Measurements from ENCODE around the gene WIPF3. TPM values are rescaled to one million over a fixed set of nuclear protein-coding genes. Genes with fewer than 3 reads are reported as not detected.

Gene WIPF3
- total and polyA plus RNA-seq, 10 donors = 0.17 to 1.5 (median 0.65) TPM

- intact Hi-C loops (cut with DNase I; ENCODE audit: low total_unique reads) = no loop called here
- peaks cover 6 to 24% (median 17%) of the 10 kb centered on the region in 6 donors for H3K4me1 ChIP-seq
- DNase-seq = no peak
- no peak overlapping the region for H3K4me3 ChIP-seq
- WGBS, 5 donors = 82 to 88% (median 85%) methylated on average over 10 to 11 of the region's 11 CpGs
- no peak for TF ChIP-seq POLR2AphosphoS5 (IDR thresholded peaks at IDR 0.05)
- H3K27me3 ChIP-seq (replicated peaks in 1 of 7) = peaks cover 0 to 90% (median 53%) of the 10 kb centered on the region in 7 donors
- no peak overlapping the region for H3K27ac ChIP-seq
- H3K9me3 ChIP-seq = no peaks in the 10 kb centered on the region
- no peaks in the 10 kb centered on the region for H3K36me3 ChIP-seq
Measured at GRCh38 chr7:29809533-29810155, 3.3 kb downstream of the WIPF3 start.

GRCh38 chr7:29810297-29810696, 4.0 kb downstream of the WIPF3 start:
- TF ChIP-seq POLR2A (IDR thresholded peaks at IDR 0.05) = no peak
- TF ChIP-seq POLR2AphosphoS5 (IDR thresholded peaks at IDR 0.05) = no peak
- TF ChIP-seq CTCF (IDR thresholded peaks at IDR 0.05 in 8 of 11, conservative IDR thresholded peaks at IDR 0.05 in 3 of 11) = no peak
- intact Hi-C loops (cut with DNase I; ENCODE audit: low total_unique reads) = no loop called here
- DNase-seq = no peak
- Histone ChIP-seq H3K36me3 (no peaks in the 10 kb centered on the region), H3K27me3 (replicated peaks in 1 of 7) (peaks cover 0 to 84% (median 48%) of the 10 kb centered on the region in 7 donors), H3K4me1 (peaks cover 6 to 24% (median 17%) of the 10 kb centered on the region in 6 donors), H3K4me3 (no peak overlapping the region), H3K27ac (no peak overlapping the region), H3K9me3 (no peaks in the 10 kb centered on the region)

- DNase-seq = no peak
- Histone ChIP-seq H3K4me3 (no peak overlapping the region), H3K4me1 (peaks cover 6 to 24% (median 16%) of the 10 kb centered on the region in 6 donors), H3K27me3 (replicated peaks in 1 of 7) (peaks cover 0 to 78% (median 42%) of the 10 kb centered on the region in 7 donors), H3K27ac (no peak overlapping the region), H3K9me3 (no peaks in the 10 kb centered on the region), H3K36me3 (no peaks in the 10 kb centered on the region)
- TF ChIP-seq CTCF (IDR thresholded peaks at IDR 0.05 in 8 of 11, conservative IDR thresholded peaks at IDR 0.05 in 3 of 11) (no peak), POLR2A (IDR thresholded peaks at IDR 0.05) (no peak), POLR2AphosphoS5 (IDR thresholded peaks at IDR 0.05) (no peak)
- WGBS, 5 donors = 80 to 88% (median 83%) methylated on average over 5 of the region's 5 CpGs
- intact Hi-C loops (cut with DNase I; ENCODE audit: low total_unique reads) = no loop called here
Measured at GRCh38 chr7:29810813-29811482, 4.6 kb downstream of the WIPF3 start.

- Histone ChIP-seq H3K27me3 (replicated peaks in 1 of 7) (peaks cover 0 to 72% (median 36%) of the 10 kb centered on the region in 7 donors), H3K36me3 (no peaks in the 10 kb centered on the region), H3K4me3 (no peak overlapping the region), H3K9me3 (no peaks in the 10 kb centered on the region), H3K4me1 (peaks cover 6 to 18% (median 12%) of the 10 kb centered on the region in 6 donors), H3K27ac (no peak overlapping the region)
- TF ChIP-seq POLR2AphosphoS5 (IDR thresholded peaks at IDR 0.05) (no peak), CTCF (IDR thresholded peaks at IDR 0.05 in 8 of 11, conservative IDR thresholded peaks at IDR 0.05 in 3 of 11) (no peak), POLR2A (IDR thresholded peaks at IDR 0.05) (no peak)
- no peak for DNase-seq
- intact Hi-C loops (cut with DNase I; ENCODE audit: low total_unique reads) = no loop called here
- WGBS, 5 donors = 75 to 95% (median 86%) methylated on average over 1 of the region's 1 CpG
Measured at GRCh38 chr7:29811586-29811985, 5.3 kb downstream of the WIPF3 start.

Measured in spleen (tissue), 11 donors.